Fibroblast of lung (primary cell): ENCODE results near the gene SRPX. TPM values are rescaled to one million over a fixed set of nuclear protein-coding genes. Genes with fewer than 3 reads are reported as not detected.

Experiments
- DNase-seq, 2 donors: peaks; one replicate each; pipeline versions ENCODE4 v3.0.0 to v3.0.0-alpha.2; 2010; ENCODE audit warnings: low read depth in 2 of 2
- H2AFZ ChIP-seq: 2 replicates; pipeline ENCODE4 v1.5.1; 2012; ENCODE audit warnings: low read length, control low read depth, inconsistent platforms
- H3K27ac ChIP-seq: 2 replicates; pipeline ENCODE4 v1.5.1; 2011; ENCODE audit warnings: low read length, control low read depth; ENCODE audit not compliant: insufficient read depth
- H3K27me3 ChIP-seq: 2 replicates; pipeline ENCODE4 v1.5.1; 2011; ENCODE audit warnings: mild to moderate bottlenecking, low read length; ENCODE audit not compliant: control insufficient read depth, insufficient read depth
- H3K36me3 ChIP-seq: 2 replicates; pipeline ENCODE4 v1.5.1; 2011; ENCODE audit warnings: low read length; ENCODE audit not compliant: control insufficient read depth, insufficient read depth
- H3K4me1 ChIP-seq: 2 replicates; pipeline ENCODE4 v1.5.1; 2011; ENCODE audit warnings: low read length; ENCODE audit not compliant: control insufficient read depth, insufficient read depth; ENCODE audit errors: extremely low read depth
- H3K4me2 ChIP-seq: 2 replicates; pipeline ENCODE4 v1.5.1; 2011; ENCODE audit warnings: low read length, control low read depth; ENCODE audit not compliant: insufficient read depth; ENCODE audit errors: extremely low read depth
- H3K4me3 ChIP-seq, 4 experiments: fragments of 200-600 bp in 1 of 4; sonication (generic) in 1 of 4; replicated peaks in 1 of 4; 2 replicates each; pipeline ENCODE4 v1.5.1; 2011 to 2016; ENCODE audit warnings: low read length in 4 of 4, low read depth in 3 of 4, mild to moderate bottlenecking in 3 of 4, control low read depth in 2 of 4, inconsistent platforms in 1 of 4, mixed read lengths in 1 of 4; ENCODE audit not compliant: insufficient read depth in 1 of 4; ENCODE audit errors: control extremely low read depth in 1 of 4
- H3K79me2 ChIP-seq: 2 replicates; pipeline ENCODE4 v1.5.1; 2012; ENCODE audit warnings: mild to moderate bottlenecking, low read length, inconsistent platforms; ENCODE audit not compliant: control insufficient read depth, insufficient read depth
- H3K9ac ChIP-seq: 2 replicates; pipeline ENCODE4 v1.5.1; 2011; ENCODE audit warnings: mild to moderate bottlenecking, low read length, control low read depth; ENCODE audit not compliant: insufficient read depth
- H3K9me3 ChIP-seq: 2 replicates; pipeline ENCODE4 v1.5.1; 2012; ENCODE audit warnings: low read depth, low read length; ENCODE audit not compliant: control insufficient read depth, insufficient read depth
- H4K20me1 ChIP-seq: 2 replicates; pipeline ENCODE4 v1.5.1; 2011; ENCODE audit warnings: low read length; ENCODE audit not compliant: control insufficient read depth, insufficient read depth; ENCODE audit errors: extremely low read depth
- CTCF ChIP-seq, 2 donors: IDR thresholded peaks in 1 of 2; conservative IDR thresholded peaks in 1 of 2; 1 replicate in 1 of 2; 2 replicates in 1 of 2; pipeline ENCODE4 v1.5.1; 2011 to 2012; ENCODE audit warnings: low read length in 2 of 2, control low read depth in 1 of 2, inconsistent platforms in 1 of 2, low read depth in 1 of 2, mild to moderate bottlenecking in 1 of 2
- EZH2 ChIP-seq: IDR thresholded peaks from 2 replicates; pipeline ENCODE4 v1.5.1; 2012; ENCODE audit warnings: low read length, control low read depth, mild to moderate bottlenecking; ENCODE audit errors: missing control alignments
- polyA plus RNA-seq, 2 donors: library from polyadenylated mRNA; depleted of rRNA in 1 of 2; stranded (reverse) in 1 of 2; unstranded in 1 of 2; fragments of >200 nt; gene quantifications; 2 replicates each; pipeline ENCODE4 v1.2.1, GENCODE V29; 2011 to 2012; ENCODE audit warnings: missing spikeins in 1 of 2
- total RNA-seq: library from RNA; depleted of rRNA; stranded (reverse); fragments of >200 nt; gene quantifications from 2 replicates; pipeline ENCODE4 v1.2.1, GENCODE V29; 2014

Gene SRPX
- total and polyA plus RNA-seq, 2 donors (not counting 1 experiment from before 2014, with no cell fraction given), result 84.9 to 141 TPM

- Histone ChIP-seq H3K4me1 (no peaks in the 10 kb centered on the region), H4K20me1 (no peaks in the 10 kb centered on the region), H3K4me3 (no peak overlapping the region), H3K27ac (no peak overlapping the region), H3K36me3 (no peaks in the 10 kb centered on the region), H2AFZ (no peak overlapping the region), H3K9me3 (no peaks in the 10 kb centered on the region), H3K9ac (no peak overlapping the region), H3K27me3 (no peaks in the 10 kb centered on the region), H3K4me2 (no peak overlapping the region), H3K79me2 (no peaks in the 10 kb centered on the region)
- no peak for TF ChIP-seq CTCF (conservative IDR thresholded peaks at IDR 0.05 in 1 of 2, IDR thresholded peaks at IDR 0.05 in 1 of 2; ENCODE audit: low read depth in 1 of 2, low read length in 2 of 2)
- peak in 1 of 2 donors; percentile 5 for DNase-seq
Observed at GRCh38 chrX:38156838-38157237, 63.8 kb downstream of the SRPX start.

- H3K36me3 ChIP-seq, result no peaks in the 10 kb centered on the region
- H3K27me3 ChIP-seq, result no peaks in the 10 kb centered on the region
- H2AFZ ChIP-seq, result no peak overlapping the region
- no peaks in the 10 kb centered on the region for H3K9me3 ChIP-seq
- no peak overlapping the region for H3K9ac ChIP-seq
- TF ChIP-seq CTCF (conservative IDR thresholded peaks at IDR 0.05 in 1 of 2, IDR thresholded peaks at IDR 0.05 in 1 of 2; ENCODE audit: low read depth in 1 of 2, low read length in 2 of 2) (no peak), EZH2 (no peak)
- peak in 1 of 2 donors; percentile 8 for DNase-seq
- H3K4me3 ChIP-seq, result no peak overlapping the region
- H3K79me2 ChIP-seq, result no peaks in the 10 kb centered on the region
- H3K4me2 ChIP-seq, result no peak overlapping the region
- H3K27ac ChIP-seq, result no peak overlapping the region
- H4K20me1 ChIP-seq, result no peaks in the 10 kb centered on the region
- H3K4me1 ChIP-seq, result no peaks in the 10 kb centered on the region
Observed at GRCh38 chrX:38154818-38155217, 65.9 kb downstream of the SRPX start.

- Histone ChIP-seq H3K36me3 (no peaks in the 10 kb centered on the region), H3K4me2 (no peak overlapping the region), H4K20me1 (no peaks in the 10 kb centered on the region), H3K9me3 (no peaks in the 10 kb centered on the region), H2AFZ (no peak overlapping the region), H3K79me2 (no peaks in the 10 kb centered on the region), H3K4me3 (no peak overlapping the region), H3K27me3 (no peaks in the 10 kb centered on the region), H3K4me1 (no peaks in the 10 kb centered on the region), H3K9ac (no peak overlapping the region), H3K27ac (no peak overlapping the region)
- TF ChIP-seq EZH2 (no peak), CTCF (conservative IDR thresholded peaks at IDR 0.05 in 1 of 2, IDR thresholded peaks at IDR 0.05 in 1 of 2; ENCODE audit: low read depth in 1 of 2, low read length in 2 of 2) (no peak)
- DNase-seq, result no peak
Observed at GRCh38 chrX:38154340-38154739, 66.3 kb downstream of the SRPX start.
